ENCODE results near the gene PRMT2.

DNA sequence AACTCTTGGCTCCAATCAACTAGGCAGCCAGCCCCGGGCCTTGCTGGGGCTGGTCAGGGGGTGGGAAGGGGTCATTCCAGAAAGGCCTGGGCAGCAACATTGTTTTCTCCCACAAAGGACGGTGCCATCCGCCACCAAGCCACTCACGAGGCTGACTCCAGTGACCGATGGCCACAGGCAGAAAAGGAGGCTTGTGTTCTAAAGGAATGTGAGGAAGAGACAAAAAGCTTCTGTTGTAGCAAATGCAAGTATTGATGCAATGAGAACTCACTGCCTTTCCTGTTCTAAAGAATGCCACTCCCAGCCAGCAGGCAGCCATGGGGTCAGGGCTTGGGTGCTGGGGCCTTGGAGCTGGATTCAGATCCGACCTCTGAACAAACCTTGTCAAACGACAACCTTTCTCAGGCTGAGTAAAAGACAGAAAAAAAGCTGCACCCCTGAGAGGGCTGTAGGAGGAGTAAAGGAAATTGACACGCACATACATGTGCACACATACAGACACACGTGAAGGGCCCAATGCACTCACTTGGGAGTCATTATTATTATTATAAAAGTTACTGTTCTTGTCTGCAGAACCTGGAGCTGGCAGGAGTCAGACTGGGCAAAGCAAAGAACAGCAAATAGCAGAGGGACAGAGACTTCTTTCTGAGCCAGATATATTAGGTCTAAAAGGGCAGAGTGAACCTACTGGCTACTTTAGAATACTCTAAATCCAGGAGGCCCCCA, 13.9 kb upstream of the PRMT2 start:
- TF ChIP-seq, protein P1, sequence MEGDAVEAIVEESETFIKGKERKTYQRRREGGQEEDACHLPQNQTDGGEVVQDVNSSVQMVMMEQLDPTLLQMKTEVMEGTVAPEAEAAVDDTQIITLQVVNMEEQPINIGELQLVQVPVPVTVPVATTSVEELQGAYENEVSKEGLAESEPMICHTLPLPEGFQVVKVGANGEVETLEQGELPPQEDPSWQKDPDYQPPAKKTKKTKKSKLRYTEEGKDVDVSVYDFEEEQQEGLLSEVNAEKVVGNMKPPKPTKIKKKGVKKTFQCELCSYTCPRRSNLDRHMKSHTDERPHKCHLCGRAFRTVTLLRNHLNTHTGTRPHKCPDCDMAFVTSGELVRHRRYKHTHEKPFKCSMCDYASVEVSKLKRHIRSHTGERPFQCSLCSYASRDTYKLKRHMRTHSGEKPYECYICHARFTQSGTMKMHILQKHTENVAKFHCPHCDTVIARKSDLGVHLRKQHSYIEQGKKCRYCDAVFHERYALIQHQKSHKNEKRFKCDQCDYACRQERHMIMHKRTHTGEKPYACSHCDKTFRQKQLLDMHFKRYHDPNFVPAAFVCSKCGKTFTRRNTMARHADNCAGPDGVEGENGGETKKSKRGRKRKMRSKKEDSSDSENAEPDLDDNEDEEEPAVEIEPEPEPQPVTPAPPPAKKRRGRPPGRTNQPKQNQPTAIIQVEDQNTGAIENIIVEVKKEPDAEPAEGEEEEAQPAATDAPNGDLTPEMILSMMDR (IDR thresholded peaks at IDR 0.05): no peak
- no peak for TF ChIP-seq POLR2A (IDR thresholded peaks at IDR 0.05)

Measured in heart left ventricle (tissue), 13 donors.